Neural cell (in vitro differentiated cells): ENCODE measurements around the gene TMC2.
"Not testable (repeated sequence)": the region's sequence is repeated elsewhere in the genome, so short reads cannot be mapped to it uniquely, and the experiment has no call there.

Experiments used
- EZH2 ChIP-seq: fragments of 200-600, 300-800 bp; shearing (Covaris generic), sonication (generic); IDR thresholded peaks from 2 replicates; pipeline ENCODE4 v1.6.1; 2014; ENCODE audit warnings: antibody characterized with exemption, low read length, borderline replicate concordance, mild to moderate bottlenecking; ENCODE audit not compliant: insufficient read depth, poor library complexity, severe bottlenecking
- POLR2AphosphoS5 ChIP-seq: IDR thresholded peaks from 2 replicates; pipeline ENCODE4 v1.6.1; 2012
- SMC3 ChIP-seq: fragments of 450-650 bp; conservative IDR thresholded peaks from 2 replicates; pipeline ENCODE4 v1.6.1; 2014; ENCODE audit warnings: antibody characterized with exemption, mild to moderate bottlenecking, moderate library complexity; ENCODE audit not compliant: poor library complexity
- TAF1 ChIP-seq: IDR thresholded peaks from 2 replicates; pipeline ENCODE4 v1.6.1; 2012; ENCODE audit warnings: low read depth
- TF ChIP-seq, protein P1 (sequence below): fragments of 450-650 bp; IDR thresholded peaks from 2 replicates; pipeline ENCODE4 v1.5.1; 2014; ENCODE audit warnings: antibody characterized with exemption, mild to moderate bottlenecking, moderate library complexity; ENCODE audit not compliant: poor library complexity, severe bottlenecking
- TF ChIP-seq, protein P2 (sequence below): IDR thresholded peaks from 2 replicates; pipeline ENCODE4 v1.6.1; 2012; ENCODE audit warnings: borderline replicate concordance

DNA sequence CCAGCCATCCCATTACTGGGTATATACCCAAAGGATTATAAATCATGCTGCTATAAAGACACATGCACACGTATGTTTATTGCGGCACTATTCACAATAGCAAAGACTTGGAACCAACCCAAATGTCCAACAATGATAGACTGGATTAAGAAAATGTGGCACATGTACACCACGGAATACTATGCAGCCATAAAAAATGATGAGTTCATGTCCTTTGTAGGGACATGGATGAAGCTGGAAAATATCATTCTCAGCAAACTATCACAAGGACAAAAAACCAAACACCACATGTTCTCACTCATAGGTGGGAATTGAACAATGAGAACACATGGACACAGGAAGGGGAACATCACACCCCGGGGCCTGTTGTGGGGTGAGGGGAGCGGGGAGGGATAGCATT, 29.9 kb upstream of the TMC2 start:
- TF ChIP-seq, protein P1, sequence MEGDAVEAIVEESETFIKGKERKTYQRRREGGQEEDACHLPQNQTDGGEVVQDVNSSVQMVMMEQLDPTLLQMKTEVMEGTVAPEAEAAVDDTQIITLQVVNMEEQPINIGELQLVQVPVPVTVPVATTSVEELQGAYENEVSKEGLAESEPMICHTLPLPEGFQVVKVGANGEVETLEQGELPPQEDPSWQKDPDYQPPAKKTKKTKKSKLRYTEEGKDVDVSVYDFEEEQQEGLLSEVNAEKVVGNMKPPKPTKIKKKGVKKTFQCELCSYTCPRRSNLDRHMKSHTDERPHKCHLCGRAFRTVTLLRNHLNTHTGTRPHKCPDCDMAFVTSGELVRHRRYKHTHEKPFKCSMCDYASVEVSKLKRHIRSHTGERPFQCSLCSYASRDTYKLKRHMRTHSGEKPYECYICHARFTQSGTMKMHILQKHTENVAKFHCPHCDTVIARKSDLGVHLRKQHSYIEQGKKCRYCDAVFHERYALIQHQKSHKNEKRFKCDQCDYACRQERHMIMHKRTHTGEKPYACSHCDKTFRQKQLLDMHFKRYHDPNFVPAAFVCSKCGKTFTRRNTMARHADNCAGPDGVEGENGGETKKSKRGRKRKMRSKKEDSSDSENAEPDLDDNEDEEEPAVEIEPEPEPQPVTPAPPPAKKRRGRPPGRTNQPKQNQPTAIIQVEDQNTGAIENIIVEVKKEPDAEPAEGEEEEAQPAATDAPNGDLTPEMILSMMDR: not testable (repeated sequence)
- not testable (repeated sequence) for TF ChIP-seq SMC3, TAF1, POLR2AphosphoS5, EZH2
- TF ChIP-seq, protein P2, sequence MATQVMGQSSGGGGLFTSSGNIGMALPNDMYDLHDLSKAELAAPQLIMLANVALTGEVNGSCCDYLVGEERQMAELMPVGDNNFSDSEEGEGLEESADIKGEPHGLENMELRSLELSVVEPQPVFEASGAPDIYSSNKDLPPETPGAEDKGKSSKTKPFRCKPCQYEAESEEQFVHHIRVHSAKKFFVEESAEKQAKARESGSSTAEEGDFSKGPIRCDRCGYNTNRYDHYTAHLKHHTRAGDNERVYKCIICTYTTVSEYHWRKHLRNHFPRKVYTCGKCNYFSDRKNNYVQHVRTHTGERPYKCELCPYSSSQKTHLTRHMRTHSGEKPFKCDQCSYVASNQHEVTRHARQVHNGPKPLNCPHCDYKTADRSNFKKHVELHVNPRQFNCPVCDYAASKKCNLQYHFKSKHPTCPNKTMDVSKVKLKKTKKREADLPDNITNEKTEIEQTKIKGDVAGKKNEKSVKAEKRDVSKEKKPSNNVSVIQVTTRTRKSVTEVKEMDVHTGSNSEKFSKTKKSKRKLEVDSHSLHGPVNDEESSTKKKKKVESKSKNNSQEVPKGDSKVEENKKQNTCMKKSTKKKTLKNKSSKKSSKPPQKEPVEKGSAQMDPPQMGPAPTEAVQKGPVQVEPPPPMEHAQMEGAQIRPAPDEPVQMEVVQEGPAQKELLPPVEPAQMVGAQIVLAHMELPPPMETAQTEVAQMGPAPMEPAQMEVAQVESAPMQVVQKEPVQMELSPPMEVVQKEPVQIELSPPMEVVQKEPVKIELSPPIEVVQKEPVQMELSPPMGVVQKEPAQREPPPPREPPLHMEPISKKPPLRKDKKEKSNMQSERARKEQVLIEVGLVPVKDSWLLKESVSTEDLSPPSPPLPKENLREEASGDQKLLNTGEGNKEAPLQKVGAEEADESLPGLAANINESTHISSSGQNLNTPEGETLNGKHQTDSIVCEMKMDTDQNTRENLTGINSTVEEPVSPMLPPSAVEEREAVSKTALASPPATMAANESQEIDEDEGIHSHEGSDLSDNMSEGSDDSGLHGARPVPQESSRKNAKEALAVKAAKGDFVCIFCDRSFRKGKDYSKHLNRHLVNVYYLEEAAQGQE: not testable (repeated sequence)
